B cell (primary cell): ENCODE results near the gene SLC9A7. TPM values are rescaled to one million over a fixed set of nuclear protein-coding genes. Genes with fewer than 3 reads are reported as not detected.

Experiments used
- ATAC-seq: fragments of 200-7000 bp; cut with Tn5 transposase; one replicate; pipeline ENCODE4 v1.10.0; 2021; ENCODE audit warnings: low read depth, mild to moderate bottlenecking, moderate number of reproducible peaks, moderate library complexity
- CTCF ChIA-PET: fragments of 350-600 bp; sonication (Branson Sonifier 250); formaldehyde crosslinking; loops from one replicate; lab custom pipeline; 2021; ENCODE audit warnings: antibody characterized with exemption, inconsistent platforms; lab: Charles Lee
- POLR2A ChIA-PET: fragments of 350-600 bp; sonication (Branson Sonifier 250); formaldehyde crosslinking; loops from one replicate; lab custom pipeline; 2021; ENCODE audit warnings: antibody characterized with exemption; lab: Charles Lee
- DNase-seq: peaks from one replicate; pipeline ENCODE4 v3.0.0; 2013
- H2AFZ ChIP-seq: 2 replicates; pipeline ENCODE4 v1.6.1; 2012; ENCODE audit warnings: mild to moderate bottlenecking, low read depth, low read length; ENCODE audit not compliant: insufficient read depth, poor library complexity, severe bottlenecking
- H3K27ac ChIP-seq, 2 donors: 1 replicate in 1 of 2; 2 replicates in 1 of 2; pipeline ENCODE4 v1.5.1; 2012 to 2013; ENCODE audit warnings: low read length in 2 of 2, mild to moderate bottlenecking in 2 of 2, moderate library complexity in 1 of 2
- H3K27me3 ChIP-seq, 4 experiments: fragments of 200-600 bp in 1 of 4; sonication (generic) in 1 of 4; replicated peaks in 1 of 4; 1 replicate in 2 of 4; 2 replicates in 2 of 4; pipeline versions ENCODE4 v1.6.1 to v1.7.0; 2013 to 2016; ENCODE audit warnings: low read length in 3 of 4, mild to moderate bottlenecking in 2 of 4, mixed read lengths in 1 of 4, moderate library complexity in 1 of 4; ENCODE audit not compliant: insufficient read depth in 4 of 4, control insufficient read depth in 3 of 4; ENCODE audit errors: control extremely low read depth in 1 of 4
- H3K36me3 ChIP-seq, 2 experiments: replicated peaks in 1 of 2; 1 replicate in 1 of 2; 2 replicates in 1 of 2; pipeline versions ENCODE4 v1.6.1 to v1.7.1; 2013; ENCODE audit warnings: low read length in 1 of 2; ENCODE audit not compliant: insufficient read depth in 2 of 2, control insufficient read depth in 1 of 2; ENCODE audit errors: control extremely low read depth in 1 of 2, extremely low read depth in 1 of 2
- H3K4me1 ChIP-seq, 2 donors: fragments of 200-600 bp in 1 of 2; sonication (generic) in 1 of 2; 1 replicate in 1 of 2; 2 replicates in 1 of 2; pipeline versions ENCODE4 v1.5.1 to v1.6.1; 2013 to 2017; ENCODE audit warnings: low read length in 2 of 2; ENCODE audit not compliant: control insufficient read depth in 2 of 2, insufficient read depth in 2 of 2
- H3K4me2 ChIP-seq: replicated peaks from 2 replicates; pipeline ENCODE3; 2012; ENCODE audit warnings: mild to moderate bottlenecking, low read depth, low read length; ENCODE audit not compliant: poor library complexity, severe bottlenecking
- H3K4me3 ChIP-seq, 5 experiments: fragments of 200-600 bp in 1 of 5; sonication (generic) in 1 of 5; 1 replicate in 3 of 5; 2 replicates in 2 of 5; pipeline versions ENCODE4 v1.5.1 to v1.7.0; 2011 to 2016; ENCODE audit warnings: low read length in 4 of 5, mild to moderate bottlenecking in 4 of 5, low read depth in 2 of 5, control low read depth in 1 of 5, moderate library complexity in 1 of 5; ENCODE audit not compliant: insufficient read depth in 1 of 5; ENCODE audit errors: control extremely low read depth in 1 of 5, extremely low read depth in 1 of 5
- H3K79me2 ChIP-seq: fragments of 200-600 bp; sonication (generic); one replicate; pipeline ENCODE4 v1.6.0; 2016; ENCODE audit warnings: low read length; ENCODE audit not compliant: control insufficient read depth, insufficient read depth
- H3K9ac ChIP-seq: fragments of 200-600 bp; sonication (generic); 2 replicates; pipeline ENCODE4 v1.6.1; 2017; ENCODE audit warnings: mild to moderate bottlenecking, low read length, moderate library complexity
- H3K9me3 ChIP-seq, 3 donors: one replicate each; pipeline versions ENCODE4 v1.6.1 to v1.7.1; 2013; ENCODE audit warnings: low read length in 2 of 3; ENCODE audit not compliant: control insufficient read depth in 2 of 3, insufficient read depth in 1 of 3; ENCODE audit errors: control extremely low read depth in 1 of 3
- H4K20me1 ChIP-seq: 2 replicates; pipeline ENCODE4 v1.6.0; 2012; ENCODE audit warnings: mild to moderate bottlenecking, low read length; ENCODE audit not compliant: insufficient read depth, control insufficient read depth, poor library complexity, severe bottlenecking
- H3K27ac Mint-ChIP-seq: one replicate; pipeline ENCODE4 v1.8.0; 2021; ENCODE audit warnings: mixed read lengths
- H3K27me3 Mint-ChIP-seq: one replicate; pipeline ENCODE4 v1.8.0; 2021; ENCODE audit warnings: mixed read lengths
- H3K4me1 Mint-ChIP-seq: one replicate; pipeline ENCODE4 v1.8.0; 2021; ENCODE audit warnings: mixed read lengths
- H3K4me3 Mint-ChIP-seq: one replicate; pipeline ENCODE4 v1.8.0; 2021; ENCODE audit warnings: mixed read lengths
- H3K9me3 Mint-ChIP-seq: one replicate; pipeline ENCODE4 v1.8.0; 2022; ENCODE audit warnings: mixed read lengths; ENCODE audit not compliant: insufficient read depth
- CTCF ChIP-seq: fragments of 200-600 bp; IDR thresholded peaks from one replicate; pipeline ENCODE4 v1.8.0; 2022; ENCODE audit warnings: antibody characterized with exemption, mild to moderate bottlenecking
- EZH2 ChIP-seq: IDR thresholded peaks from 2 replicates; pipeline ENCODE4 v1.6.1; 2012; ENCODE audit warnings: borderline replicate concordance, low read depth, mild to moderate bottlenecking, moderate library complexity, low read length; ENCODE audit not compliant: insufficient read depth, poor library complexity, severe bottlenecking
- WGBS: methylation state at CpG from one replicate; pipeline ENCODE4 v1.1.5; 2013; ENCODE audit warnings: missing lambda C conversion rate; ENCODE audit not compliant: insufficient coverage; 5-methylcytosine and 5-hydroxymethylcytosine counted together
- intact Hi-C: fragments of 100-400 bp; cut with micrococcal nuclease; formaldehyde crosslinking; loops from one replicate; pipeline ENCODE4 v1.10.0; 2022
- polyA plus RNA-seq: library from polyadenylated mRNA; depleted of rRNA; stranded (reverse); fragments of >200 nt; gene quantifications from 2 replicates; pipeline ENCODE4 v1.2.3, GENCODE V29; 2012
- total RNA-seq, 2 donors: library from RNA; stranded (reverse); fragments of 120-200 nt in 1 of 2; gene quantifications; 1 replicate in 1 of 2; 2 replicates in 1 of 2; pipeline versions ENCODE4 v1.2.3 to v1.2.4, GENCODE V29; 2013 to 2022

Gene SLC9A7
- total and polyA plus RNA-seq, 2 donors (not counting 1 experiment from before 2014, with no cell fraction given), result 24.9 to 53.2 TPM

- no peaks in the 10 kb centered on the region for H3K9me3 ChIP-seq
- H3K4me3 ChIP-seq, result no peak overlapping the region
- Mint-ChIP-seq H3K4me3 (no peak overlapping the region), H3K4me1 (no peaks in the 10 kb centered on the region), H3K27ac (no peak overlapping the region), H3K27me3 (no peaks in the 10 kb centered on the region), H3K9me3 (no peaks in the 10 kb centered on the region)
- POLR2A ChIA-PET, result no interaction called here
- peaks cover 0 to 21% of the 10 kb centered on the region in 2 experiments for H3K36me3 ChIP-seq
- no peaks in the 10 kb centered on the region for H3K4me1 ChIP-seq
- H4K20me1 ChIP-seq, result no peaks in the 10 kb centered on the region
- no peak overlapping the region for H3K27ac ChIP-seq
- ATAC-seq, result no peak
- H2AFZ ChIP-seq, result no peak overlapping the region
- H3K4me2 ChIP-seq, result no peak overlapping the region
- H3K79me2 ChIP-seq, result no peaks in the 10 kb centered on the region
- H3K27me3 ChIP-seq, result no peaks in the 10 kb centered on the region
- CTCF ChIA-PET, result interaction anchor here (1.4 kb wide), 1 partner anchor 40 kb away, joined by 4 read pairs; no protein-coding TSS in a partner anchor
- no peak overlapping the region for H3K9ac ChIP-seq
- no peak for TF ChIP-seq EZH2
- TF ChIP-seq CTCF, result no peak
- DNase-seq, result no peak
- intact Hi-C loops, result no loop called here
- WGBS, result no CpG with 5 or more reads among the region's 6 CpGs
Measured at GRCh38 chrX:46601283-46601682, 157.6 kb downstream of the SLC9A7 start.

GRCh38 chrX:46599051-46599560, 159.8 kb downstream of the SLC9A7 start:
- Histone ChIP-seq H3K4me2 (no peak overlapping the region), H3K4me1 (no peaks in the 10 kb centered on the region), H3K27ac (no peak overlapping the region), H2AFZ (no peak overlapping the region), H3K9me3 (no peaks in the 10 kb centered on the region), H3K27me3 (no peaks in the 10 kb centered on the region), H3K4me3 (no peak overlapping the region), H3K9ac (no peak overlapping the region), H3K36me3 (peaks cover 0 to 19% of the 10 kb centered on the region in 2 experiments), H3K79me2 (no peaks in the 10 kb centered on the region), H4K20me1 (no peaks in the 10 kb centered on the region)
- no peaks in the 10 kb centered on the region for H3K9me3 Mint-ChIP-seq
- intact Hi-C loops, result no loop called here
- no peaks in the 10 kb centered on the region for H3K4me1 Mint-ChIP-seq
- ChIA-PET CTCF (interaction anchor here (1.3 kb wide), 1 partner anchor 16 kb away, joined by 4 read pairs; no protein-coding TSS in a partner anchor), POLR2A (no interaction called here)
- DNase-seq (no peak), ATAC-seq (no peak)
- H3K27ac Mint-ChIP-seq, result no peak overlapping the region
- H3K27me3 Mint-ChIP-seq, result no peaks in the 10 kb centered on the region
- no peak overlapping the region for H3K4me3 Mint-ChIP-seq
- no CpG with 5 or more reads among the region's 1 CpG for WGBS
- no peak for TF ChIP-seq CTCF
